NCI-H2107 (cell line): ENCODE results near the gene TRIM74.
"Not testable (repeated sequence)": the region's sequence is repeated elsewhere in the genome, so short reads cannot be mapped to it uniquely, and the experiment has no call there.

Experiments
- DNase-seq: peaks from one replicate; lab custom pipeline; 2025; lab: John Stamatoyannopoulos, UW

The TRIM74 gene

DNA sequence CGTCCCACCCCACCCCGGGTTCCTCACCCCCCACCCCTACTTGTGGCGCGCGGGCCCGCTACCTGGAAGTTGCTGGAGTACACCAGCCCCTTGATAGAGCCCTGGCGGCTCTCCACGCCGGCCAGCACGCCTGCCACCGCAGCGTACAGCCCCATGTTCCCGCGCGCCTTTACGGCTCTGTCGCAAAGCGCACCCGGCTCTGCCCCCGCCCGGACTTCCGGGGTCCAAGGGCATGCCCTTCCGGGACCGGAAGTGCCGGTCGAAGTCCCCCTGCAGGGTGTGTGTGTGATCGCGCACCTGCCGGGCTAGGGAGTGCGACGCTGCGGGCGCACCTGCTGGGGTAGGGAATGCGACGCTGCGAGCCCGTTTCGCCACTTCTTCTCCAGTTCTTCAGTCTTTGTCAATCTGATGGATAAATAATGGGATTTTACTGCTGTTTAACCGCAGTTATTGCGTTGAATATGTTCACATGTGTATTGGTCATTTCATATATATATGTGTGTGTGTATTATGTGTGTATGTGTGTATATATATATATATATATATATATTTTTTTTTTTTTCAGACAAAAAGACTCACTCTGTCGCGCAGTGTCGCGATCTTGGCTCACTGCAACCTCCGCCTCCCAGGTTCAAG lies 14.6 kb downstream of the TRIM74 start:
- DNase-seq, result not testable (repeated sequence)

DNA sequence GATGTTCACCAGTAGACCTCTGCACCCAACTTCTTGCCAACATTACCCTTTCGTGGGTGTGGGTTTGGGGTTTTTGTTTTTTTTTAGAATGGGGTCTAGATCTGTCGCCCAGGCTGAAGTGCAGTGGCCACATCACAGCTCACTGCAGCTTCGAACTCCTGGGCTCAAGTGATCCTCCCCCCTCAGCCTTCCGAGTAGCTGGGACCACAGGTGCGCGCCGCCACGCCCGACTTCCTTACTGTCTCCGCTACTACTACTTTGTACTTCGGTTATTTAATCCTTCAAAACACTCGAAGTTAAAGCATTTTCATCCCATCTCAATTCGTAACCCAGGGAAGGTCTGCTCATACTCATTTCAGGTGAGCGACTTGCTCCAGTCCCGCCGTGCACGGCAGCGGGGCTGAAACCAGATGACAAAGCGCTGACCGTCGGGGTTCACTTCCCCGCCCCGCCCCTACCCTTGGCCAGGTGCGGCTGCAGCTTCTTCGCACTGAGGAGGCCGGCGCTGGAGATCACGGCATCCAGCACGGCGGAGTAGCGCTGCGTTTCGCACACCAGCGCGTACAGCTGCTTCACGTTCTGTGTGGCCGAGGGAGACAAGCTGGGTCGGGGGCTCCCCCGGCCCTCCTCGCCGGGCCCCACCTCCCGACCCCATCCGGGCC lies 15.2 kb downstream of the TRIM74 start:
- DNase-seq, result not testable (repeated sequence)

DNA sequence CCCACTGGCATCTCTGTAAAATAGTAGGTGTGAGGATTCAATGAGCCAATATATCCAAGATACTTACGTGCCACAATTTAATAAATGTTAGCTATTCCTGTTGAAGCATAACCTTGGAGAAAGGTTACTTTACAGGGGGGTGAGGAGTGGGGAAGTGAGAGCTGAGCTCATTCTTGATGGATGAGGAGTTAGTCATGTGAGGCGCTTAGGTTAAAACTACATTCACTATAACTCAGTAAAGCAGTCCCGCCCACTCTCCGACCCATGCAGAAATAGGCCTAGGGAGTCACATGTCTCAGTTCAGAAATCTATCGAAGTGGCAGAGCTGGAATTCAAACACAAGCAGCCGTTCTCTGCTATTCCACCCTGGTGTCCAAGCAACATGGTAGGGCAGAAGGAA lies 18.8 kb downstream of the TRIM74 start:
- DNase-seq, result not testable (repeated sequence)

- not testable (repeated sequence) for DNase-seq
These were observed 19.6 kb downstream of the TRIM74 start for GRCh38 chr7:72949686-72950085.

DNA sequence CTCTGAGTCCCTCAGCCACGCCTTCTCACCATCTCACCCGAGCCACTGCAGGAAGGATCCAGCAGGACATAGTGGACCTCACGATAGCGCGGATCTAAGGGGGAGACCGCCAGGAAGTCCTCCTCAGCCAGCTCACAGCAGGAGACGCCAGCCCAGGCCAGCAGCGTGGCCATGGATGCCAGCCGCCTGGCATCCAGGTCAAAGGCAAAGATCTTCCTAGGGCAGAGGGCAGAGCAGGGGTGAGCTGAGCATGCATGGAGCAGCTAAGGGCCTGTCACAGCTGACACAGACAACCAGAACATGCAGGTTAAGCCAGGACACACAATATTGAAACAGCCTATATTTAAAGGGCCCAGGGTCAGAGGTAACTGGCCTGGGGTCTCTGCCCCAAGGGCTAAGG lies 20.0 kb downstream of the TRIM74 start:
- not testable (repeated sequence) for DNase-seq

DNA sequence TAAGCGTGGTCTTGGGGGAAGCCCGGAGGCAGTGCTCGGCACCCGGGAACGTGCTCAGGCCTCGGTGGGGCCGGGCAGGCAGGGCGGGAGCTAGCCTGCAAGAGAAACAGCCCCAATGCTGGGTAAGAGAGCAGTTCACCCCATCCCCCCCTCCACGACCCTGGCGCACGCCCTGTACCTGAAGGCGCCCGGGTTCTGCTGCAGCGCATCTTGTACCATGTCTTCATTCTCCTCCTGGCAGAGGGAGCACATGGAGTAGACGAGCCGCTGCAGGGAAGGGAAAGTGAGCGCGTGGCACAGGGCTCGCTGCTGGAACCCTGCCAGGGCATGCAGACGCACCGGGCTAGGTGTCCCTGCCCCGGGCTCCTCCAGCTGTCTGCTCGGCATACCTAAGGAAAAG lies 20.6 kb downstream of the TRIM74 start:
- DNase-seq, result not testable (repeated sequence)

DNA sequence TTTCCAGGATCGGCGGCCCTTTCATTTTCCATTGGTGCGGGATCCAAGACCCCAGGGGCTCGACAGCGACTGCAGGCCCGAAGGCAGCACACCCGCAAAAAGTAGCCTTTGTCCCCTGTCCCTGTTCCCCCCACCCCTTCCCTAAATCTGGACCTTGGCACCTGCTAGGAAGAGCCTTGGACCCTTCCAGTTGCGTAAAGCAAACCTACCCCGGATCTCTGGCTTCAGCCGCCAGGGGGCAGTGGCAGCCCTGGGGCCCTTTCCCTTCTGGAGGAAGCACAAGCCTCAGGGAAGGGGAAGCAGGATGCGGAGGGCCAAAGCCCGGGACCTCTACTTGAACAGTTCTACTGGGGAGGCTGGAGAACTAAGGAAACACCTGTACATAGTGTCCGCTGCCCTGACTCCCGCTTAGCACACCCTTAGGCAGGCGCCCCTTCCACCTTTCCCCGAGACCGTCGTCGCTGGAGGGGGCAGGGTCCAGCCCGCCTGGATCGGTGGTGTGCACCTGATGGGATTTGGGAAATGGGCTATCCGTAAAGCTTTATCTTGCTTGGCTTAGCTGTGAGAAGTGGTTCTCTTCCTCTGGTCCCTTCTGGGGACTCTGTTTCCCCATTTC lies 23.0 kb downstream of the TRIM74 start:
- DNase-seq, result not testable (repeated sequence)

DNA sequence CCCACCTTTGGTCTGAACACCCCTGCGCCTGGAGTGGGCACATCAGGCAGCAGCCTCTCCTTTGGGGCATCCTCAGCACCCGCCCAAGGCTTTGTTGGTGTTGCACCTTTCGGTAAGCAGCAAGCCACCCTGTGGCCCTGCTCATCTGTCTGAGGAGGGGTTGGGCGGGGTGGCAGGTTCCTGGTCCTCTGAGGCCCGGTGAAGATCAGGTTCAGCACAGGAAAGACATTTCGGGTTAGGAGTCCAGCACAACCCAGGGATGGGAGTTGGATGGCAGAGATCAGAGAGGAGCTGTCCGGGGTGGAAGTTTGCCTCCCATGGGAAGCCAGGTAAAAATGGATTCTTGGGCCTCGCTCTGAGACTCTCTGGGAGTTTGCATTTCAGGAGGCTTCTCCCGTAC lies 23.7 kb downstream of the TRIM74 start:
- DNase-seq, result not testable (repeated sequence)

DNA sequence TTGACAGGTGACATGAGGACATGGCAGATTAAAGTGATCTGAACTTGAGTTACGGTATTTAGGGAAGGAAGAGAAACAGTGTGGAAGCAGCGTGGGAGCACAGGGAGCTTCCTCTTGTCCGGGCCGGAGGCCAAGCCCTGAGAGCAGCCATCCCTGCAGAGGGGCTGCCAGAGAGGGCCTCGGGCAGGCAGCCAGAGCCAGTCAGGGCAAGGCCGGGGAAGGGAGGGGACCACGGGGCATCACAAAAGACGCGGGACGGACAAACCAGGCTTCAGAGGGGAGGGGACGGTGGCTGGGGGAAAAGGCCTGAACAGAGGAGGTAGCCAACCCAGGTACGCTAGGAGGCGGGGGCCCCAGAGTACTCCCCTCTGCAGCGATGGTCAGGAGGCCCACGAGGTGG lies 24.3 kb downstream of the TRIM74 start:
- not testable (repeated sequence) for DNase-seq

DNA sequence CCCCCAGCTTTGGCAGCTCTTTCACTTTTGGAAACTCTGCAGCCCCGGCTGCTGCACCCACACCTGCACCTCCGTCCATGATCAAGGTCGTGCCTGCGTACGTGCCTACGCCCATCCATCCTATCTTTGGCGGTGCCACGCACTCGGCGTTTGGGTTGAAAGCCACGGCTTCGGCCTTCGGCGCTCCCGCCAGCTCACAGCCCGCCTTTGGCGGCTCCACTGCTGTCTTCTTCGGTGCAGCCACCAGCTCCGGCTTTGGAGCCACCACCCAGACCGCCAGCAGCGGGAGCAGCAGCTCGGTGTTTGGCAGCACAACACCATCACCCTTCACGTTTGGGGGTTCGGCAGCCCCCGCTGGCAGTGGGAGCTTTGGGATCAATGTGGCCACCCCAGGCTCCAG lies 26.3 kb downstream of the TRIM74 start:
- not testable (repeated sequence) for DNase-seq

DNA sequence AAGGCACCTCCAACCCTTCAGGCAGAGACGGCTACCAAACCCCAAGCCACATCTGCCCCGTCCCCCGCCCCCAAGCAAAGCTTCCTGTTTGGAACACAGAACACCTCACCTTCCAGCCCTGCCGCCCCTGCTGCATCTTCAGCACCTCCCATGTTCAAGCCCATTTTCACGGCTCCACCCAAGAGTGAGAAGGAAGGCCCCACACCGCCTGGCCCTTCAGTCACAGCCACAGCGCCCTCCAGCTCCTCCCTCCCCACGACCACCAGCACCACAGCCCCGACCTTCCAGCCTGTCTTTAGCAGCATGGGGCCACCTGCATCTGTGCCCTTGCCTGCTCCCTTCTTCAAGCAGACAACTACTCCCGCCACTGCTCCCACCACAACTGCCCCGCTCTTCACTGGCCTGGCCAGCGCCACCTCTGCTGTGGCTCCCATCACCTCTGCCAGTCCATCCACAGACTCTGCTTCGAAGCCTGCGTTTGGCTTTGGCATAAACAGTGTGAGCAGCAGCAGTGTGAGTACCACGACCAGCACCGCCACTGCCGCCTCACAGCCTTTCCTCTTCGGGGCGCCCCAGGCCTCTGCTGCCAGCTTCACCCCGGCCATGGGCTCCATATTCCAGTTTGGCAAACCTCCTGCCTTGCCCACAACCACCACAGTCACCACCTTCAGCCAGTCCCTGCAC lies 27.1 kb downstream of the TRIM74 start:
- DNase-seq, result not testable (repeated sequence)

DNA sequence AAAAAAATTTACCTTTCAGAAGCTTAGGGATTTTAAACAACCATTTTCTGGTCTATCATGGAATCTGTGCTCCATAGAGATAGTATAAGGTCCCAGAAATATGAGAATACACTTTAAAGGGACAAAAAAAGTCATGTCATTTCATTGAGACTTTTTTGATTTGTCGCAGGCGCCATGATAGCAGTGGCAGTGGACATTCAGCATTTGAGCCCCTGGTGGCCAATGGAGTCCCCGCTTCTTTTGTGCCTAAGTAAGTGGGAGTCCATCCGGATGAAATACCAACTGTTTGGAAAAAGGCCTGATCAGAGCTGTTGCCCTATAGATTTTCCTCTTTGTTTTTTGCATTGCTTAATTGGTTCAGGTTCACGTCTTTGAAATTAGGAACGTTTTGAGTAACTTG lies 41.0 kb downstream of the TRIM74 start:
- not testable (repeated sequence) for DNase-seq

DNA sequence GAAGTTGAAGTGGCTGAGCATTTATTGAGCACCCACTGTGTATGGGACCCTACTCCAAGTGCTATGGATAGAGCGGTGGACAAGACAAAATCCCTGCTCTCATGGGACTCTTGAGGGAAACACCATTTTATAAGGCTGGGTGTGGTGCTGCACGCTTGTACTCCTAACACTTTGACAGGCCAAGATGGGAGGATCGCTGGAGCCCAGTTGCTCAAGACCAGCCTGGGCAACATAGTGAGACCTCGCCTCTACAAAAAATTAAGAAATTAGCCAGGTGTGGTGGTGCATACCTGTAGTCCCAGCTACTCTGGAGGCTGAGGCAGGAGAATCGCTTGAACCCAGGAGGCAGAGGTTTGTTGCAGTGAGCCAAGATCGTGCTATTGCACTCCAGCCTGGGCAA lies 41.5 kb downstream of the TRIM74 start:
- not testable (repeated sequence) for DNase-seq

- no peak for DNase-seq
These were observed 43.6 kb downstream of the TRIM74 start for GRCh38 chr7:72925546-72926120.

DNA sequence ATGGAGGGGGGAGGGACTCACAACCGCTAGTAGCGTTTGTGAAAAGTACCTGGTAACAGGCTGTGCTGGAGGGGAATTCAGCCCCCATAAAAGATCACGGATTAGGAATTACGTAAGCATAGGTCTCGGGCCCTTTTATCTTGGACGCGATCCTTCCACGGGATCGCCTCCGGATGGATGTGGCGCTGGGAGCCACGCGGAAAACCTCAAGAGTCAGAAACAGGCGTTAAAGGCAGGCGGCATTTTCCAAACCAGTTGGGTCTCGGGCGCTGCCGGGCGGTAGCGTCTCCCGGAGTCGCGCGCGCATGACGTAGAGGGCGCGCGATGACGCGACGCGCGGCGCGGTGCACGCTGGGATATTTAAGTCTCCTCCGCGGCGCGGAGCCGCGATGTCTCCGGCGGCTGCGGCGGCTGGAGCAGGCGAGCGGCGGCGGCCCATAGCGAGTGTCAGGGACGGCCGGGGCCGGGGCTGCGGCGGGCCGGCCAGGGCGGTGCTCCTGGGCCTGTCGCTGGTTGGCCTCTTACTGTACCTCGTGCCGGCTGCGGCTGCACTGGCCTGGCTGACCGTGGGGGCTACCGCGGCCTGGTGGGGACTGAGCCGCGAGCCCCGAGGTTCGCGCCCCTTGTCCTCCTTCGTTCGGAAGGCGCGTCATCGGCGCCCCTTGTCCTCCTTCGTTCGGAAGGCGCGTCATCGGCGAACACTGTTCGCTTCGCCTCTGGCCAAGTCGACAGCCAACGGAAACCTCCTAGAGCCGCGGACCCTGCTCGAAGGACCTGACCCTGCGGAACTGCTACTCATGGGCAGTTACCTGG lies 44.3 kb downstream of the TRIM74 start, which contains the start of gene POM121:
POM121 (plus strand) TSS at position 363 of the 813 bp plus-strand sequence; CDS start at position 390, 27 bp downstream.
- peak; percentile 65 for DNase-seq

GRCh38 chr7:72924386-72924732 lies 44.9 kb downstream of the TRIM74 start:
- DNase-seq, result no peak

DNA sequence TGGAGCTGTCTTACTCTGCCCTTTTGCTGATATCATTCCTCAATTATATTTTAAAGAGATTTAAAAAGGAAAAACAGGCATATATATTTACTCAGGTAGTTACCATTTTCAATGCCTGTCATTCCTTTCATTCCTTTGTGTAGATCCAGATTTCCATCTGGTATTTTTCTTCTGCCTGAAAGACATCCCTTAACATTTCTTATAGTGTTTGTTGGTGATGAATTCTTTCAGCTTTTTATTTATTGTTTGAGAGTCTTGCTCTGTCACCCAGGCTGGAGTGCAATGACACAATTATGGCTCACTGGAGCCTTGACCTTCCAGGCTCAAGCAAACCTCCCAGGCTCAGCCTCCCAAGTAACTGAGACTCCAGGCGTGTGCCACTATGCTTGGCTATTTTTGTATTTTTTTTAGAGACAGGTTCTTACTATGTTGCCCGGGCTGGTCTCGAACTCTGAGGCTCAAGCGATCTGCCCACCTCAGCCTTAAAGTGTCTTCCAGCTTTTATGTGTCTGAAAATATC lies 50.0 kb downstream of the TRIM74 start:
- DNase-seq, result no peak

GRCh38 chr7:72914756-72915525 lies 54.3 kb downstream of the TRIM74 start:
- DNase-seq, result not testable (repeated sequence)

DNA sequence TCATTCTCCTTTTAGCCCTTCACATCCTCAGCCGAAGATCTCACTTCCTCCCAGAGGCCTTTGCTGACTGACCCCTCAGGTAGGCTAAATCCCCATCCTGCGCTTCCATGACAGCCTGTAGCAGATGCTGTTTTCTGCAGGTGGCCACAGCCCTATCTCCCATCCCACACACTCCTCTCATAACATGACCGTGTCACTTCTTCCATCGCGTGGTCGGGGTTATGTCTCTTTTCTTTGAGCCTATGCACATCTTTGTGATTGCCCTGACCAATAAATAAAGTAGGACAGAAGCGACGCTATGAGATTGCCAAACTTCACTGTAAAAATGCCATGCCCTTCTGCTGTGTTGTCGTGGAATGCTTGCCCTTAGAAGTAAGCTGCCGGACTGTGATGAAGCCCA lies 55.5 kb downstream of the TRIM74 start:
- DNase-seq, result not testable (repeated sequence)

DNA sequence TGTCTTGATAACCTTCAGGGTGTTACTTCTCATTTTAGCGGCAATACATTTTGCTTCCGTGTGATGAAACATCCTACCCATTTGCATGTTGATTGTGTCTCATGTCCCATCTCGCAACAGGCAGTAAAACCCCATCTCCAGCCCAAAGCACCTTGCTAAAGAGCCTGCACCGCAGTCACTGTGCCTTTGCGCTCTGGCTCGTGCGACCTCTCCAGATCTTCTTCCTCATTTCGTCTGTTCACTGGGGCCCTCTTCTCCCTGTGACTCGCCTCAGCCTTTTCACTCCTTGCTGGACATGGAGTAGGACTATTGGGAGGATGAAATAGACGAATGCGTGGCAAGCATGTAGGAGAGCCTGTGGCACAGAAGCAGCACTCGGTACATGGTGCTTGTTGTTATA lies 57.9 kb downstream of the TRIM74 start:
- DNase-seq, result not testable (repeated sequence)
